GM19372 (cell line): ENCODE data around the gene FGB.
"Not testable (repeated sequence)": the region's sequence is repeated elsewhere in the genome, so short reads cannot be mapped to it uniquely, and the experiment has no call there.

Experiments
- ATAC-seq: cut with Tn5 transposase; IDR thresholded peaks from one replicate; pipeline ENCODE4 v1.9.1; 2021; ENCODE audit warnings: mild to moderate bottlenecking, low read depth, moderate library complexity; ENCODE audit not compliant: unreplicated experiment

The FGB gene

GRCh38 chr4:154593868-154594267, 31.1 kb downstream of the FGB start:
- no peak for ATAC-seq

GRCh38 chr4:154594343-154594742, 31.5 kb downstream of the FGB start:
- not testable (repeated sequence) for ATAC-seq

- ATAC-seq, result no peak
These were observed 33.0 kb downstream of the FGB start for GRCh38 chr4:154595807-154596206.

GRCh38 chr4:154597281-154597680, 34.5 kb downstream of the FGB start:
- not testable (repeated sequence) for ATAC-seq

GRCh38 chr4:154597798-154598774, 35.3 kb downstream of the FGB start:
- ATAC-seq, result no peak

GRCh38 chr4:154602404-154603020, 39.7 kb downstream of the FGB start:
- ATAC-seq, result no peak

GRCh38 chr4:154603033-154603943, 40.5 kb downstream of the FGB start:
- ATAC-seq, result no peak

GRCh38 chr4:154604696-154605200, 41.9 kb downstream of the FGB start:
- no peak for ATAC-seq

- no peak for ATAC-seq
These were observed 44.2 kb downstream of the FGB start for GRCh38 chr4:154606728-154607723.

- no peak for ATAC-seq
These were observed 45.8 kb downstream of the FGB start for GRCh38 chr4:154608361-154609252.

GRCh38 chr4:154609532-154609931, 46.7 kb downstream of the FGB start:
- no peak for ATAC-seq

GRCh38 chr4:154610582-154610981, 47.8 kb downstream of the FGB start:
- ATAC-seq, result no peak

- ATAC-seq, result no peak
These were observed 49.0 kb downstream of the FGB start for GRCh38 chr4:154611833-154612232.

GRCh38 chr4:154612472-154613414, 49.9 kb downstream of the FGB start, which contains the start of gene FGG:
Gene FGG (minus strand): TSS chr4:154612656. CDS start chr4:154612609, 47 bp downstream.
- no peak for ATAC-seq

- no peak for ATAC-seq
These were observed 51.5 kb downstream of the FGB start for GRCh38 chr4:154614306-154614705.

GRCh38 chr4:154615211-154615610, 52.4 kb downstream of the FGB start:
- no peak for ATAC-seq

GRCh38 chr4:154616287-154616686, 53.5 kb downstream of the FGB start:
- ATAC-seq, result no peak
